ENCODE data around the gene POMT2.
"Not testable (repeated sequence)": the region's sequence is repeated elsewhere in the genome, so short reads cannot be mapped to it uniquely, and the experiment has no call there.

The POMT2 gene

GRCh38 chr14:77302926-77303325, 17.8 kb downstream of the POMT2 start:
- DNase-seq (ENCODE audit: low read depth in 1 of 2, low spot score in 1 of 2) = no peak

GRCh38 chr14:77301103-77301502, 19.6 kb downstream of the POMT2 start:
- DNase-seq (ENCODE audit: low read depth in 1 of 2, low spot score in 1 of 2) = peak; percentile 15 to 30

- DNase-seq (ENCODE audit: low read depth in 1 of 2, low spot score in 1 of 2) = no peak
Observed at GRCh38 chr14:77299771-77300170, 20.9 kb downstream of the POMT2 start.

DNA sequence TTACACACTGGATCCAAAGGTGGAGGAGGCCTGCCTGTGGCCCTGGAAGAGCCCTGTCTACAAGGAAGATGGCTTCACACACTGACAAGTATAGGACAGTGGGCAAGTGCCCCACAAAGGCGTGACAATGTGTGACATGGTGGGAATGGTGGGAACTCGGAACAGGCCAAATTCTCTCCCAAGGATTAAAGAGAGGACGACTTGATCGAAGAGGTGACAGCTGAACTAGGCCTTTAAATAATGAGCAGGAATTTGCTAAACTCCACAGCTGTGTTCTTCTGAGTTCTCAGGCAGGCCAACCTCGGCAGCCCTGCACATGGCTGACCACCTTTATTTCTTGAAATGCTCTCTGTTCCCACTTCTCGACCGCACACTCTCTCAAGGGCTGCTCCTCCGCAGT, 23.8 kb downstream of the POMT2 start:
- DNase-seq (ENCODE audit: low read depth in 1 of 2, low spot score in 1 of 2) = no peak

- no peak for DNase-seq (ENCODE audit: low read depth in 1 of 2, low spot score in 1 of 2)
Observed at GRCh38 chr14:77296155-77296554, 24.5 kb downstream of the POMT2 start.

DNA sequence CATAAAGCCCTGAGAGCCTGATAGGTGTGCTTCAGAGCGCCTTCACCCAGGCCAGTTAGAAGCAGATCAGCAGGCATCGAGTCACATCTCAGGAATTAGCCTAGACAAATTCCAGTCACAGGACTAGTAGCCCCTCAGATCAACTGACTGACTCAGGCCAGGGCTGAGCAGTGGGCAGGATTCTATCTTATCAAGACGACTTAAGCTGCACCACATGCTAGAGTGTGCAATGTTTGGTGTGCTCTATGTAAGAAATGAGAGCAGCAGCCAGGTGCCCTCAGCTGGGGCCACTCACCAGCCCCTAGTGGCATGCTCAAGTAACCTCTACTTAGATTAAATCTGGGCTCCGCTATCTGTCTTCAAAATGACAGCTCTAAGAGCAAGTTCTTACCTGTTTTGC, 30.0 kb downstream of the POMT2 start:
- DNase-seq (ENCODE audit: low read depth in 1 of 2, low spot score in 1 of 2) = no peak

- DNase-seq (ENCODE audit: low read depth in 1 of 2, low spot score in 1 of 2) = no peak
Observed at GRCh38 chr14:77286576-77286975, 34.1 kb downstream of the POMT2 start.

- DNase-seq (ENCODE audit: low read depth in 1 of 2, low spot score in 1 of 2) = no peak
Observed at GRCh38 chr14:77284466-77284865, 36.2 kb downstream of the POMT2 start.

DNA sequence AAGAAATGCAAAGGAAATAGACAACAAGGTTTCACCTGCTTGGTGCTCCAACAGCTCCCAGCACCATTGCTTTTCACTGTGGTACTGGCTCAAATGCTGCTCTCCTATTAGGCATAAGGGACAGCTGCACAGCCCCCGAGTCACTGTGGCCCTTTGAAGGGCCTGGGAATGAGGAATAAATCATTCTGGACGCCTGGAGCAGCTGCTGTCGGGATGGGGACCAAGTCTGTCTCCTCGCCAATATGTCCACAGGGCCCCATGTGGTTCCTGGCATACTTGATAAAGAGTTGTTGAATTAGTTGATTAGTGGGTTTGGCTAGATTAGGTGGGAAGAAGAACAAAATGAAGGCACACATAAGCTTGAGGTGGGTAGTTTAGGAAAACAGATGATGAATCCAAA, 36.6 kb downstream of the POMT2 start:
- DNase-seq (ENCODE audit: low read depth in 1 of 2, low spot score in 1 of 2) = no peak

DNA sequence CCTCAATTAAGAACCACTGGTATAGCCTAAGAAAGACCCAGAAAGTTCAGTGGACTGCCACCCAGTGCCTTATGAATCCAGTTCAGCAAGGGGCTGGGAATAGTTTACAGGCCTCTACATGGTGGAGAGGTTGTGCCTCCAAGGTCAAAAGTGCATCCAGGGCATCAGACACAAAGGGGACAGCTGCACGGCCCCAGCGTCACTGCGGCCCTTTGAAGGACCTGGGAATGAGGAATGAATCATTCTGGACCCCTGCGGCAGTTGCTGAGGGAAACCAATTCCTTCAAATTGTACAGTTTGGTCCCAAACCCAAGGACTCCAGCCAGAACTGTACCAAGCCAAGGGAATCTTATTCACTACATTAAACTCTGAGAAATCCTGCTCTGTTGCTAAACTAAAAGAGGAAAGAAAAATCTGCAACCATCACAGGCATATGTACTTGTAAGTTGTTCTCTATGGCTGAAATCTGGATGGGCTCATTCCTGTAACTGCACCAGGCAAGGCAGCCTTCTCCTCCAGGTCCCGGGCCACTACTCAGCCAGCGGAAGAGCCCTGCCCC, 38.8 kb downstream of the POMT2 start:
- no peak for DNase-seq (ENCODE audit: low read depth in 1 of 2, low spot score in 1 of 2)

- DNase-seq (ENCODE audit: low read depth in 1 of 2, low spot score in 1 of 2) = not testable (repeated sequence)
Observed at GRCh38 chr14:77280921-77281320, 39.8 kb downstream of the POMT2 start.

DNA sequence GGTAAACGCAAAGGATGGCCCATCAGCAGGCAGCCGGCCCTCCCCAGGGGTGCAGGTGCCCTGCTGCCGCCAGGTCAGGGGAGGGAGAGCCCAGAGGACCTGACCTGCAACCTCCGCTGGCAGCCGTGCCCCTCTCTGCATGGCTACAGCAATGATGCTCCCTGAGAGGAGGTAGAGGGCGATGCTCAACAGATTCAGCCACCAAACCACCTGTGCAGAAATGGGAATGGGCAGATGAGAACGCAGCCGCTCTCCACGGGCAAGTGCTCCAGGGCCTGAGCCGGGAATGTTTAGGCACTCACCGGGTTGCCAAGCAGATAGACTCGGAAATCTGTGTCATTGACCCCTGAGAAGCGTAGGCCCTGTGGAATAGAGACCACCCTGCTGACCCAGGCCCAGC, 41.0 kb downstream of the POMT2 start:
- no peak for DNase-seq (ENCODE audit: low read depth in 1 of 2, low spot score in 1 of 2)

- DNase-seq (ENCODE audit: low read depth in 1 of 2, low spot score in 1 of 2) = no peak
Observed at GRCh38 chr14:77278461-77279230, 42.0 kb downstream of the POMT2 start.

DNA sequence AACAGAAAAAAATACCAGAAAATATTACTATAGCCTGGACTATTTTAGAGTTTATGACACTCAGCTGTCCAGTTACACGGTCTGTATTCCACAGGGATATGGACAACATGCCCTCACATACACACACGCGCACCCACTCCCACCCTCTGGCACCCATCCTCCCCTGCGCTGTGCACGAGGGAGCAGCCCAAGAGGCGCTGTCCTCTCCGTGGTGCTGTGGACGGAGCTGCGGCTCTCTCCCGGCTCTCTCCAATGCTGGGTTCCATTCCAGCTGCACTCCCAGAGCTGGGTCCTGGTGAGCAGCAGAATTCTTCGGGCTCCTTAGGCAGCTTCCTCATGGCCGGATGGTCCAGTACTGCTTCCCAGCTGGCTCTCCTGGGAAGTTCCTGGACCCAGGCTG, 43.7 kb downstream of the POMT2 start:
- DNase-seq (ENCODE audit: low read depth in 1 of 2, low spot score in 1 of 2) = no peak

- no peak for DNase-seq (ENCODE audit: low read depth in 1 of 2, low spot score in 1 of 2)
Observed at GRCh38 chr14:77276295-77276935, 44.3 kb downstream of the POMT2 start.

DNA sequence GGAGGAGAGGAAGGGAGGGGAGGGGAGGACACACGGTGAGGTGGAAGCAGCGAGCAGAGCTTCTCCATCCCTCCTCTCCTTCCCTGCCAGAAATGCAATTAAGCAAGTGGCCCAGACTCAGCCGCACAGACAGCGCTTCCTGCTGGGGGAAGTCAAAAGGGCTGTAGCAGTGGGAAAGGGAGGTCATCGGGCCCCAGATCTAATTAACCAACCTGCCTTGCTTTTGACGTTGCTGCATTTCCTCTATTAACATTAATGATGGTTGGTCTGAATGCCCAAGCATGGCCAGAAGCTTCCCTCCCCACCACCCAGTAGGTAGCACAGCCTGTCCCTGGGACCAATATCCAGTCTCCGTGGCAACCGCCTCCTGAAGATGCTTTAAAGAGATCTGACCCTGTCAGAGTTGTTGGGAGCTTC, 45.1 kb downstream of the POMT2 start:
- DNase-seq (ENCODE audit: low read depth in 1 of 2, low spot score in 1 of 2) = no peak

DNA sequence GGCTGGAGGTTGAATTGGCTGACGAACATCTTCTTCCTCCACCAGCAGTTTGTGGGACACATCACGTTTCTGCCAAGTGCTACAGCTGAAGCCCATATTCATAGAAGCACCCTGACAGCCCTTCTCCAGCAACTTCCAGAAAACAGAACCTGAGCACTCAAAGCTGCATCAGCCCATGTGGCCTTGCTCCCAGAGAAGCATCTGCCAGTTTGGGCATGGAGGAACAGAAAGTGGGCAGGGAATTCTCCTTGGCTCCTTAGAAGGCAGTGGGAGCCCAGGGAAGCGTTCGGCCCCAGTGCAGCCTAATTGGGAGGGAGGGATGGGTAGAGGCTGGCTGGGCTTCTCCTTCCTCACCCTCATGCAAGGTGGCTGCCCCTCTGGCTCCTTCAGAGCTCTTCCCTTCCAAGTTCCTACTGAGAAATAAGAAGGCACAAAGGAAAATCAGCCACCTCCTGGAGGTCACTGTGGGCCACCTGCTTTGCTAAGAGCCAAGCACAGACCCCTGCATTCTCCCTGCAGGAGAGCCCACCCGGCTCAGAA, 45.6 kb downstream of the POMT2 start:
- no peak for DNase-seq (ENCODE audit: low read depth in 1 of 2, low spot score in 1 of 2)

GRCh38 chr14:77273796-77274195, 46.9 kb downstream of the POMT2 start:
- DNase-seq (ENCODE audit: low read depth in 1 of 2, low spot score in 1 of 2) = no peak

GRCh38 chr14:77272261-77272660, 48.4 kb downstream of the POMT2 start:
- no peak for DNase-seq (ENCODE audit: low read depth in 1 of 2, low spot score in 1 of 2)

- DNase-seq (ENCODE audit: low read depth in 1 of 2, low spot score in 1 of 2) = no peak
Observed at GRCh38 chr14:77271113-77271710, 49.5 kb downstream of the POMT2 start, which contains the start of gene NGB. TSS of gene NGB (minus strand) at chr14:77271206. CDS start at chr14:77270937, 269 bp downstream.

GRCh38 chr14:77270361-77271112, 50.1 kb downstream of the POMT2 start:
- DNase-seq (ENCODE audit: low read depth in 1 of 2, low spot score in 1 of 2) = no peak

All from stimulated activated CD4-positive, alpha-beta T cell treated with anti-CD3 and anti-CD28 coated beads, Interleukin-15, amount 100 ng/mL, for 1 hour (primary cell).